Measurements from ENCODE around the gene TNS2.
A peak's percentile ranks its signal among the peaks of the same experiment; 100 is the strongest.
"Not testable (repeated sequence)": the region's sequence is repeated elsewhere in the genome, so short reads cannot be mapped to it uniquely, and the experiment has no call there.

The TNS2 gene

DNA sequence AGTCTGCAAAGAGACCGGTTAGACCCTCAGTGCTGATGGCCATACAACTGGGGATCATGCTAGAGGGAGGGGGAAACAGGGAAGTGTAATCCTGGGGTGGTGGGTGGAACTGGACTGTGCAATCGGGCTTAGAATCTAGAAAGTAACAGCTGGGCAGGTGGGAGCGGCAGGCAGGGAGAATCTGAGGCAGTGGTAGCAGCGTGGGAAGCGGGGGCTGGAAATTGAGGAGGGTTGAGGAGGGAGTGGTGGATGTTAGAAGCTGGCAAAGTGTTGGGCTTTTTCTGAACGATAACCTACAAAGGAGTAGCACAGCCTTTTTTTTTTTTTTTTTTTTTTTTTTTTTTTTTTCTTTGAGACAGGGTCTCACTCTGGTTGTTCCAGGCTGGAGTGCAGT is 44.5 kb downstream of the TNS2 start:
- no peak for DNase-seq (ENCODE audit: low spot score)

DNA sequence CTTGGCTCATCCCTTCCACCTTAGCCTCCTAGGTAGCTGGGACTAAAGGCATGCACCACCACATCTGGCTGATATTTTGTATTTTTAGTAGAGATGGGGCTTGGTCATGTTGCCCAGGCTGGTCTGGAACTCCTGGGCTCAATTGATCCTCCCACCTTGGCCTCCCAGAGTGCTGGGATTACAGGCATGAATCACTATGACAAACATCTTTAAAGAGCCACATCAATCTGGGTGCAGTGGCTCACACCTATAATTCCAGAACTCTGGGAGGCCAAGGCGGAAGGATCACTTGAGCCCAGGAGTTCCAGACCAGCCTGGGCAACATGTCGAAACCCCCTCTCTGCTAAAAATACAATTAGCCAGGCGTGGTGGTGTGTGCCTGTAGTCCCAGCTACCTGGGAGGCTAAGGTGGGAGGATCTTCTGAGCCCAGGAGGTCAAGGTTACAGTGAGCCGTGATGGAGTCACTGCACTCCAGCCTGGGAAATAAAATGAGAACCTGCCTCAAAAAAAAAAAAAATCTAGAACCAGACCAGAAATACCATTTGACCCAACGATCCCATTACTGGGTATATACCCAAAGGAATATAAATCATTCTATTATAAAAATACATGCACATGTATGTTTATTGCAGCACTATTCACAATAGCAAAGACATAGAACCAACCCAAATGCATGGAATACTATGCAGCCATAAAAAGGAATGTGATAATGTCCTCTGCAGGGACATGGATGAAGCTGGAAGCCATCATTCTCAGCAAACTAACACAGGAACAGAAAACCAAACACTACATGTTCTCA is 45.1 kb downstream of the TNS2 start:
- not testable (repeated sequence) for DNase-seq (ENCODE audit: low spot score)

- DNase-seq (ENCODE audit: low spot score): not testable (repeated sequence)
These were observed 45.7 kb downstream of the TNS2 start for GRCh38 chr12:53095596-53095895.

- no peak for DNase-seq (ENCODE audit: low spot score)
These were observed 46.4 kb downstream of the TNS2 start for GRCh38 chr12:53096089-53096741.

GRCh38 chr12:53096759-53097158 is 46.9 kb downstream of the TNS2 start:
- DNase-seq (ENCODE audit: low spot score): no peak

DNA sequence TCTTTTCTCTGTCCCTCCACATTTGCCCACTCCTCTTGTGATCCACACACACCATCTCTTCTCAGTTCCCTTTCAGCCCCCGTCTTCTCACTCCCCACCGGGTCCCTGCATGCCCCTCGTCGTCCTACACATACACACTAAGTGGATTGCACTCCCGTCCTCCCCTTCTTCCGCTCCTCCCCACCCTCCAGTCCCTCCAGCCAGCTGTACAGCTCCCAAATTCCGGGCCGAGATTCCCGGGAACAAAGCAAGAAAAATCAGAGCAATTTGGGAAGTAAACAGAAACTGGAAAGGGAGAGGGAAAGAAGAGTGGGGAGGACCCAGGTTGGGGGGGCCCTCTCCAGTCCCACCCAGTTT is 47.3 kb downstream of the TNS2 start:
- peak; percentile 60 for DNase-seq (ENCODE audit: low spot score)

- peak; percentile 44 for DNase-seq (ENCODE audit: low spot score)
These were observed 47.9 kb downstream of the TNS2 start, which contains the start of gene IGFBP6 for GRCh38 chr12:53097564-53098353. TSS of gene IGFBP6 (plus strand) at chr12:53097667. CDS start at chr12:53097718, 51 bp downstream.

- peak; percentile 86 for DNase-seq (ENCODE audit: low spot score)
These were observed 48.6 kb downstream of the TNS2 start for GRCh38 chr12:53098354-53098981.

DNA sequence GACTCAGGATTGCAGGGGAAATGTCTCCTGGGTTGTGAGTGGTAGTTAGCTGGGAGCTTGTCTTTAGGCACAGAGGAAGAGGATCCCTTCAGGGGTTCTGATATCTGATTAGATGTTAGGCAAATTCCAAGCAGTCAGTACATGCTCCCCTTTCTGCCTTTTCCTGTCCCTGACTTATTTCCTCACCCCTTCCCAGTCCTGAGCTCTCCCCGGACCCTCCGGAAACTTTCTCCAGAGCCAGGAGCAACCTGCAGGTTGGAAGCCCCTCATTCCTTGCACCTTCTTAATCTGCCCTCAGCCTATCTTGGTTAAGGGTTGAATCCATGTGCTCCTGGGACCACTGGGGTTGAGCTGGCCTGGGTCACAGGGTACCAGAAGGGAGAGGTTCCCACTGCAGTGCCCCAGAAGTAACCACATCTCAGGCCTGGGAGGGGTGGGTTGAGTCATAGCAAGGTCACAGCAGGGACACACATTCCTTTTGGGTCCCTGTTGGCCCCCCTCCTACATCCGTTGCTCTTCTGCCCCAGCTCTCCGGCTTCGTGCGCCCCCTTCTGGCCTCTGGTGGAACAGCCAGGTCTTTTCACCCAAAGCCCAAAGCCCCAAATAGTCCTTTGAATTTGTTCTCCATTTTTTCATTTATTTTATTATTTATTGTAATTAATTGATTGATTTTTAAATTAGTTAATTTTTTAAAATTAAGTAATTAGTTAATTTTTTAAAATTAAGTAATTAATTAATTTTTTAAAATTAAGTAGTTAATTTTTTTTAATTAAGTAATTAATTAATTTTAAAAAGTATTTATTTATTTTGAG is 49.4 kb downstream of the TNS2 start:
- DNase-seq (ENCODE audit: low spot score): peak; percentile 99

DNA sequence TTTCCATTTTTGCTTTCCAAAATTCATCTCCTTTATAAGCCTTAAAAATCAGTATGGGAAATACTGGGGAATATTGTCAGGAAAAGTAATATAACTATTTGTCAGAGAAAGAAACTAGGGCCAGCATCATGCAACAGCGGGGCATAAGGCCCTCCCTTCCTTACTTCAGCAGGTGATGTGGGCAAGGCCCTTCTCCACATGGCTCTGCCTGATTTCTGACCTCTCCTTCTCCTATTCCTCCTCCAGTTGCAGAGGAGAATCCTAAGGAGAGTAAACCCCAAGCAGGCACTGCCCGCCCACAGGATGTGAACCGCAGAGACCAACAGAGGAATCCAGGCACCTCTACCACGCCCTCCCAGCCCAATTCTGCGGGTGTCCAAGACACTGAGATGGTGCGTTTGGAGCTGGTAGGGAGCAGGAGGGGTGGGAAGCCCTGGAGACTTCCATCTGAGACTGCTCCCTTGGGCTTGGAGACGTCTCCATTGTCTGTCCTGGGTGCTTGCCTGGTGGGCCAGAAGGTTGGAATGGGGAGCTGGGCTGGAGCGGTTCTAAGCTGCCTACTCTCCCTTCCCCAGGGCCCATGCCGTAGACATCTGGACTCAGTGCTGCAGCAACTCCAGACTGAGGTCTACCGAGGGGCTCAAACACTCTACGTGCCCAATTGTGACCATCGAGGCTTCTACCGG is 50.7 kb downstream of the TNS2 start:
- DNase-seq (ENCODE audit: low spot score): no peak

- no peak for DNase-seq (ENCODE audit: low spot score)
These were observed 51.4 kb downstream of the TNS2 start for GRCh38 chr12:53101266-53101665.

GRCh38 chr12:53101931-53102781 is 52.3 kb downstream of the TNS2 start:
- no peak for DNase-seq (ENCODE audit: low spot score)

GRCh38 chr12:53102883-53103807 is 53.3 kb downstream of the TNS2 start, which contains the start of gene SOAT2:
TSS of gene SOAT2 (plus strand) at chr12:53103486. CDS start at chr12:53103578, 92 bp downstream.
- DNase-seq (ENCODE audit: low spot score): no peak

DNA sequence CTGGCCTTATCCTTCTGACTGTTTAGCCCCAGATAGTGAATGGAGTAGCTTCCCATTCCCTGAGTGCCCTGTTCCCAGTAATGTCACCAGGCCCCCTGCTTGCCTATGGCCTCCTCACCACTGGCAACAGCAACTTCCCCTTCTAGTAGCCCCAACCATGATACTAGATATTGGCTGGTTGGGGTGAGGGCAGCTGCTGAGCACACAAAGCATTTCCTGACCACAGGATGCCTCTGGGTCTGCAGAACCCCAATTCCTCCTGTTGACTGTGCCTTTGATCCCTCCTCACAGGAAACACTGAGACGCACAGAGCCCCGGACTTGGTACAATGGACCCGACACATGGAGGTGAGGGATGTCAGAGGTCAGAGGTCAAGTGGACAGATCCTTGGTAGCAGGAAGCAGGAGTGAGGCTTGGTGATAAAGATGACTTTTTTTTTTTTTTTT is 54.0 kb downstream of the TNS2 start:
- DNase-seq (ENCODE audit: low spot score): no peak

- DNase-seq (ENCODE audit: low spot score): no peak
These were observed 55.4 kb downstream of the TNS2 start for GRCh38 chr12:53105256-53105655.

DNA sequence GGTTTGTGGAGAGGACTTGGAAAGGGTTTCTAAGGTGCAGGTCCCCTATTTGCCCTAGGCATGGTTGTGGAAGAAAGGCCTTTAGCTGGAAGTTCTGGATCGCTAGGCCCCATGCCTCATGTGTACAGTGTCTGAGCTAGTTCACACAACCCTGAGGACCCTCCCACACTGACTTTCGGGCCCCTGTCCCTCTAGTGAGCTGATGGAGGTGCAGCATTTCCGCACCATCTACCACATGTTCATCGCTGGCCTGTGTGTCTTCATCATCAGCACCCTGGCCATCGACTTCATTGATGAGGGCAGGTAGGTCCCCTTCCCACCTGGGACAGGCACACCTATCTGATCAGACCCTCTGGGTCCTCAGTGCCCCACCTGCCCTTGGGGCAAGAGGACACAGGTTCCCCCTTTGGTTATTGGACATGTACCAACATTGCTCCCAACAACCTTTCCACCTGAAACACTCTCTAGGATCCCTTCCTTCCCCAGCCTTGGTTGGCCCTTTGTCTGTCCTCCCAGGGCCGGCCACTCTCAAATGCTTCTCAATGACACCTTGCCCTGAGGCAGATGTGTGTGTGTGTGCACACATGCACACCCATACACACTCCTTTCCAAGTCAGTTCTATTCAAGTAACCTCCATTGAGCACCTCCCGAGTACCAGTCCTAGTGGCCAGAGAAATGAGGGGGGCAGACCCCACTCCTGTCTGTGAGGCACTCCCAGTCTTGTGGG is 56.0 kb downstream of the TNS2 start:
- no peak for DNase-seq (ENCODE audit: low spot score)

GRCh38 chr12:53107122-53107521 is 57.3 kb downstream of the TNS2 start:
- no peak for DNase-seq (ENCODE audit: low spot score)

- not testable (repeated sequence) for DNase-seq (ENCODE audit: low spot score)
These were observed 62.6 kb downstream of the TNS2 start for GRCh38 chr12:53112431-53112830.

All from hepatic stellate cell (primary cell).